GM23248 (cell line): ENCODE measurements around the gene ARID1B.

ENCODE experiments used
- EZH2 ChIP-seq: fragments of 200-600 bp; sonication (generic); IDR thresholded peaks from 2 replicates; pipeline ENCODE4 v1.6.1; 2018; ENCODE audit warnings: antibody characterized with exemption, mild to moderate bottlenecking; ENCODE audit not compliant: insufficient read depth, poor library complexity, severe bottlenecking
- EZH2phosphoT487 ChIP-seq: fragments of 200-600 bp; sonication (generic); IDR thresholded peaks from 2 replicates; pipeline ENCODE4 v1.6.1; 2018; ENCODE audit warnings: antibody characterized with exemption, moderate library complexity, mild to moderate bottlenecking, low read depth; ENCODE audit not compliant: insufficient read depth

GRCh38 chr6:156953127-156953478 is 175.9 kb downstream of the ARID1B start:
- TF ChIP-seq EZH2 (no peak), EZH2phosphoT487 (no peak)
